HG03064 (cell line): ENCODE data around the gene POLA1.

Experiments used
- ATAC-seq: cut with Tn5 transposase; IDR thresholded peaks from one replicate; pipeline ENCODE4 v1.9.1; 2021; ENCODE audit warnings: low read depth; ENCODE audit not compliant: unreplicated experiment

The POLA1 gene

DNA sequence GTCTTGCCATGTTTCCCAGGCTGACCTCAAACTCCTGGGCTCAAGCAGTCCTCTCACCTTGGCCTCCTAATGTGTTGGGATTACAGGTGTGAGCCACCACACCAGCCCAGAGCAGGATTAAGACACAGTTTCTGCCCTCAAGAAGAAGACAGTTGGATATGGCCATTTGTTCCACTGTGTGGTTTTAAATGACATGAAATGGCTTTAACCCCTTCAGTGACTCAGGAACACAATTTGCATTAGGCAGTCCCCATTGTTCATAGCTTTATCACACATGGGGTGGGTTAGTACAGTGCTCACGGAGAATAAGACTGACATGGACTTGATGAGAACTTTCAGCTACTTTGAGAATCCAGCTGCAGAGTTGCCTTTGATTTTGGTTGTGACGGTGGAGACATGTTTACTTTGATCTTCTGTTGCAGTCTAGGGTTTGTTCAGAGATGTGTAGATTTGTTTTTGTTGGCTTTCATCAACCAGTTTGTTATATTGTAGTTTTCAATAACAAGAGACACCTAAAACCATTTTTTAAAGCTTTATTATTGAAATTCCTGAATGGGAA lies 261.7 kb downstream of the POLA1 start:
- ATAC-seq, result no peak

- no peak for ATAC-seq
Observed at GRCh38 chrX:24956828-24957227, 263.1 kb downstream of the POLA1 start.

GRCh38 chrX:24961809-24962208 lies 268.1 kb downstream of the POLA1 start:
- no peak for ATAC-seq

GRCh38 chrX:24963823-24964222 lies 270.1 kb downstream of the POLA1 start:
- no peak for ATAC-seq

- ATAC-seq, result no peak
Observed at GRCh38 chrX:24965372-24965771, 271.7 kb downstream of the POLA1 start.

DNA sequence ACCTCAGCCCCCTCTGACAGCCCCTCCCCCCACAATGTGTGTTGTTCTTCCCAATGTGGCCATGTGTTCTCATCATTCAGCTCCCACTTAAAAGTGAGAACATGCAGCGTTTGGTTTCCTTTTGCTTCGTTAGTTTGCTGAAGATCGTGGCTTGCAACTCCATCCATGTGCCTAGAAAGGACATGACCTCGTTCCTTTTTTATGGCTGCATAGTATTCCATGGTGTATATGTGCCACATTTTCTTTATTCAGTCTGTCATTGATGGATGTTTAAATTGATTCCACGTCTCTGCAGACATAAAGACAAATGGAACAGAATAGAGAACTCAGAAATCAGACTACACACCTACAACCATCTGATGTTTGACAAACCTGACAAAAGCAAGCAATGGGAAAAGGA lies 276.1 kb downstream of the POLA1 start:
- no peak for ATAC-seq

- ATAC-seq, result no peak
Observed at GRCh38 chrX:24979081-24979480, 285.4 kb downstream of the POLA1 start.

DNA sequence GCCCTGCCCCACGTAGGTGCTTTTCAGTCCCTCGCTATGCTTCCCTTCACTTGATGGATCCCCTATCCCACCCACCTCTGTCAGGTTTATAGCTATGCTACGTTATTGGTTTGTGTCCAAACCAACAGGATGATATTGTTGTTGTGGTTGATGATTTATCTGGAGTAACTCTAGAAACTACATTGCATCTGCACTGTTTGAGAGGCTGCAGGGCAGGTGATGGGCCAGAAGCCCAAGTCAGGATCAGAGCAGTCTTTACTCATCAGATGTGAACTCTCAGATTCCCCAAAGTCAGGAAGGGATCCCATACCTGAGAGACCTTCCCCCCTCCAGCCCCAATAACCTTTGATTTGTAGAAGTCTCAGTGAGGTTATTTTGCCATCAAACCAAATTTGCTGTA lies 287.3 kb downstream of the POLA1 start:
- ATAC-seq, result no peak

DNA sequence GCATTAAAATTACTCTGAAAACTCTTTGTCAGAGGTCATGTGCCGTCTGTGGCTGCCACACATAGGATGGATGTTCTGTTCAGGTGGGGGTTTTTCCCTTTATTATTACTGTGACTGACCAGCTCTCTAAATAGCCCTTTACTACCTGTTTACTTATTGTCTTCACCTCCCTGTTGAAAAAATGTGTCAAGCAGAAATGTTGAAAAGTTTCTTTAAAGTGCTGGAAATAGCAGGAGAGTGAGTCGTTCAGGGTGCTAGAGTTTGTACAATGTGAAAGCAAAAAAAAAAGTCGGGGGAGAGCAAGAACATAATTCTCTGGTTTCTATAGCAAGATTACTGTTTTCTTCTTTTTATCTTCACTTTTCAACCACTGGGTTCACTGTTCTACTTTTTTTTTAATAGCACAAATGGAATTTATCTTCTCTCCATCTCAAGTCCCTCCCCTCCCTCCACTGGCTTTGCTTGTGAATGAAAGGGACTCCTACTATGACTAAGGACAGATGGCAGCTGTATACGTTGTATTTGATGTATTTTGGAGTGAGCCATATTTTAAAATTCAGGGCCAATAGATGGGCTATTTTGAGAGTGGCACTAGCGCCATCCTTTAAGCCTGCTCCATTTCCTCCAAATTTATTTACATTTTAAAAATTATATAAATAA lies 288.7 kb downstream of the POLA1 start:
- ATAC-seq, result no peak

DNA sequence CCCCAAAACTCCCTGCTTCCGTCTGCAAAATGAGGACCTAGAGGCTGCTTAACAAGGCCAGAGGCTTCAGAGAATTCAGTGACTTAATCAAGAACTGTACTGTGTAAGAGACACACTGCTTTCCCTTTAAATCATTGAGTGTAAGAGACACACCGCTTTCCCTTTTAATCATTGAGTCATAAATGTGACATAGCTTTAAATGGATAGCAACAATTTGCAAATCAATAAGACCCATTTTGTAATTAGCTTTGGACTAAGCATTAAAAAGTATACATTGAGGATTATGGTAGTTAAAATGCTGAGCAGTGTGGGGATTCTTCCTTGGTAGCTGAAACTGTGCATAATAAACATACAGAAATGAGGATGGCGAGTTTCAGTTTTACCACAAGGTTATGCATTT lies 290.2 kb downstream of the POLA1 start:
- no peak for ATAC-seq

DNA sequence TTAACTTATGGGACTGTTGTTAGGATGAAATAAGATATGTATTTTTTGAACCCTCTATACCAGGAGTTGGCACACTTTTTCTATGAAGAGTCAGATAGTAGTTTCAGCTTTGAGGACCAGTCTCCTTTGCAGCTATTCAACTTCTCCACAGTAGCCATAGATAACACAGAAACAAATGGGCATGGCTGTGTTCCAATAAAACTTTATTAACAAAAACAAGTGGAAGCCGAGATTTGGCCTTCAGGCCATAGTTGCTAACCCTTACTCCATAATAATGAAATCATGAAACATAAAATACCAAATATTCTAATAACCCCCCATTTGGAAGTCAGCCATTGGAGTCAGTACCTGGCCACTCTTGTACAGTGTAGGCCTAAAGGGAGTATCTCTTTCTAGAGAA lies 291.4 kb downstream of the POLA1 start:
- no peak for ATAC-seq

DNA sequence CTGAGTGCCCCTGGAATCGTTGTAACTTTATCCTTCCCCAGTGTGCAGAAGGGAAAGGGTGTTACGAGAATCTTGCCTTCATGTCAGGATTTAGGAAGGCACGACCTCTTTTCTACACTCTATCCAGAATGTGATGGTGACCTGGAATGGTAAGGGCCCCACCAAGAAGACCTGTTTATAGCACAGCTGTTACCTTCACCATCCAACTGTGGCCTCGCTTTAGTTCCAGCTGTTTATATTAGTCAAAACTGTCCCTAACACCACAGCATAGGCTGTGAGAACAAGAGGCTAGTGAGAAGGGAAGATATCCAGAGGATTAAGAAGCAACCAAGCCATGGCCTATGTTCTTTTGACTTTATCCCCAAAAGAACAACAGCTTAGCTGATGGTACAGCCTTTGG lies 294.0 kb downstream of the POLA1 start:
- ATAC-seq, result no peak

DNA sequence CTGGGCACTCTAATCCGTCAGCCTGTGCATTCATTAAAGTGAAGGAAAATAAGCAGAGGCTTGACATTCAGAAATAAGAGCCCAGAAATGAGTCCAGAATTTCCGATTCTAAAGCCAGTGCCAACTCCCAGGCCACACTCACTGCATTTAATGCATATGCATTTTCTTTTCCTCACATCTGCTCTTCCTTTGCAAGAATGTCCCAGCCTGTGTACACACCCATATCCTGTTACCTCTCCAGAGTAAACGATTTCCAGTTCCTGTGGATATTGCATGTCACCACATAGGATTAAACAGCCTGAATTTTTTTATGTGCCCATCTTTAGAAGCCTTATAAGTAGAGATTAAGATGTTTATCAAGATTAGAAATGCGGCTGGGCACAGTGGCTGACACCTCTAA lies 294.6 kb downstream of the POLA1 start:
- no peak for ATAC-seq

DNA sequence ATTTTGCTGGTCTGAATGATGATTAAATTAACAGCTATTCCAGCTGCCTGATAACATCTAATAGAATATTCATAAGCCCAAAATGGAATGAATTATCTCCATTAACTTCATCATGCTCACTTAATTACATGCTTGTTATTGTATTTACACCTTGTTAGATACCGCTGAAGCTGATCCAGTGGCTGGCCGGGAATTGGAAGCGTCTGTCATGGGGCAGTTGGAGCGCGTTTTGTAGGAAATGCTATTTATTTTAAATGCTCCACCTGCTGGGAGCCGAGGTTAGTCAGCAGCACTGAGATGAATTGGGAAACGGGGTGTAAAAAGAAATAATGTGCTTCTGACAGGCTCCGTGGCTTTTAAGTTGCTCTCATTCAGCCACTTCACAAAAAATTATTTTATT lies 296.8 kb downstream of the POLA1 start:
- ATAC-seq, result no peak

DNA sequence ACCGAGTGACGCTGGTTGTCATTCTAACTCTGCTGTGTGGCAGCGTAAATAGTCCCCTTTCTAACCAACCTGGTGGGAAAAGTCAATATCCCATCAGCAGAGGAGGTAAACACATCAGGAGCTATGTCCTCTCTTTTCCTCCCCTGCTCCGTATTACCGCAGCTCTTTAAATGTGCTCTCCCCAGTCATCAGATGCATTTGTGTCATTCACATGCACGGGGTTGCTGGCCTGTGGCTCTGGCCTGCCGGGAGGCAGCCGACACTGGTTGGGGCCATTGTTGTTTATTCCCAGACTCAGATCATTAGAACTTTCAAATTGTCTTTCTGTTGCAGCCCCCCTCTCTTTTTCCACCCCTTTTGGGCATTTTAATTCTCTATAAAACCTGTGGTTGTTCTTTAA lies 300.2 kb downstream of the POLA1 start:
- ATAC-seq, result no peak

GRCh38 chrX:24996096-24996709 lies 302.5 kb downstream of the POLA1 start:
- no peak for ATAC-seq

DNA sequence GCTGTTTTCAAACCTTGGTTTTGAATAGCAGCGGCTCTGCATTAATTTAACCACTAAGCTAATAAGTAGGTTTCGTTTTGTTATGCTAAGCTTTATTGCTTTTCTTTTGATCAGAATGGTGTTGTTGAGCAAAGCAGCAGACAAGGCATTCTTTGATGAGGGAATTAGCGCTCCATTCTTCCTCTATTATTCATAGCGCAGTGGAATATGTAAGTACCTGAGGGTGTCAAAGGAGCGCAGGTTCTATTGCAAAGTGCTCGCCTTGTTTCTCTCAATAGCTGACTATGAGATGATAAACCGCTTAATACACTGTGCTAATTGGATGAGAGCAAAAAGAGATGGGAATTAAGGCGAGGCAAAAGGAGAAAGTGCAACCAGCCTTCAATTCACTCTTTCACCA lies 305.8 kb downstream of the POLA1 start:
- no peak for ATAC-seq

DNA sequence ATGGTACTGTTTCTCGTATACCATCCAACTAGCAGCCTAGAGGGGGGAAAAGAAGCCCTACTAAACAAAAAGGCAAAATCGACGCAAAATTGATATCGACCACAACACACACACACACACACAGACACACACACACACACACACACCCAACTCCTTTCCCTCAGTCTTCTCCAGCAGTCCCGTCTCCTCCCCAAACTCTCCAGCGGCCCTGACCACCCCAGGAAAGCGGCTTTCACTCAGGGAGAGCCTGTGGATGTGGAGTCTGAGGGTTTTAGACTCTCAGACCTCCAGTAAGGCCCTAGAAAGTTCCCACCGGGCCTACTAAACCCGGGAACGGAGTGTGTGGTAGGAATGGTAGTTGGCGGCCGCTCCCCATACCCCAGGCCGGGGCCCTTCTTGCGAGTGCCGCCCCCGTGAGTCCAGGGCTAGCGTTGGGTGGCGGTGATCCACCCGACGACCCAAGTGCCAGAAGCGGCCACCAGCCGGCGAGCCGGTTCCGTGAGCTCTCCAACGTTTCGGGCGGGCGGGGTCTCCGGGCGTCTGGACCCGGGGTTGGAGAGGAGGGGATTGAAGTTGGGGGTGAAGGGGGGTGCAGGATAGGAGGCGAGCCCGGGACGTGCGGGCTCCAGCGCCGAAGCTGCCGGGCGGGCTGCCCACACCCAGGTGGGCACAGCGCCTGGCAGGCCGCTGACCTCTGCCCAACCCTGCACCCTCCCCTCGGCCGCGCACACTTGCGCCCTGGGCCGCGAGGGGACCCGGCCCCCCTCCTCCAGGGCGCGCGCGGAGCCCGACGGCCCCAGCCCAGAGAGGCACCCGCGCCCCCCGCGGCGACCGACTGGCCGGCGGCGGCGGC lies 308.3 kb downstream of the POLA1 start:
- no peak for ATAC-seq

- no peak for ATAC-seq
Observed at GRCh38 chrX:25002661-25003020, 308.9 kb downstream of the POLA1 start.

GRCh38 chrX:25003066-25003849 lies 309.5 kb downstream of the POLA1 start:
- ATAC-seq, result no peak

GRCh38 chrX:25004040-25004439 lies 310.3 kb downstream of the POLA1 start:
- ATAC-seq, result no peak
